ENCODE measurements around the gene MECR.

MECR gene

GRCh38 chr1:29255134-29255666, 24.5 kb upstream of the MECR start:
- DNase-seq (ENCODE audit: low read depth in 1 of 2, low spot score in 1 of 2) = no peak

DNA sequence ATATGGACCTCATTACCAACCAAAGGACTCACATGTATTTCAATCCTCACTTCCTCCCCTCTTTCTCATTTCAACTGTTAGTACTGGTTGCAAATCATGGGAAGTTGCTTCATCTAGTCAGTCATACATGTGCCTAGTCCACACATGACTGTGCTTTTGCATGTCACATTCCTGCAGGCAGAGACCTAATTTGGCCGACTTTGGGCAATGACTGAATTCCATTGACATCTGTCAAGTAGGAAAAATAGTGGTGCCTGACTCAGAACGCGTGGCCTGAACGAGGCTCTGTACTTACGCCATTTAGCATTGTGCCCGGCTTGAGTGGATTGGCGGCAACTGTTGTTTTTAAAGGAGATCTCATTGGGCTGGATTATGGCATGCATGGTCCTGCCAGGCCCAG, 23.6 kb upstream of the MECR start:
- no peak for DNase-seq (ENCODE audit: low read depth in 1 of 2, low spot score in 1 of 2)

- no peak for DNase-seq (ENCODE audit: low read depth in 1 of 2, low spot score in 1 of 2)
Observed at GRCh38 chr1:29253180-29253579, 22.4 kb upstream of the MECR start.

GRCh38 chr1:29251164-29252124, 20.7 kb upstream of the MECR start:
- DNase-seq (ENCODE audit: low read depth in 1 of 2, low spot score in 1 of 2) = no peak

DNA sequence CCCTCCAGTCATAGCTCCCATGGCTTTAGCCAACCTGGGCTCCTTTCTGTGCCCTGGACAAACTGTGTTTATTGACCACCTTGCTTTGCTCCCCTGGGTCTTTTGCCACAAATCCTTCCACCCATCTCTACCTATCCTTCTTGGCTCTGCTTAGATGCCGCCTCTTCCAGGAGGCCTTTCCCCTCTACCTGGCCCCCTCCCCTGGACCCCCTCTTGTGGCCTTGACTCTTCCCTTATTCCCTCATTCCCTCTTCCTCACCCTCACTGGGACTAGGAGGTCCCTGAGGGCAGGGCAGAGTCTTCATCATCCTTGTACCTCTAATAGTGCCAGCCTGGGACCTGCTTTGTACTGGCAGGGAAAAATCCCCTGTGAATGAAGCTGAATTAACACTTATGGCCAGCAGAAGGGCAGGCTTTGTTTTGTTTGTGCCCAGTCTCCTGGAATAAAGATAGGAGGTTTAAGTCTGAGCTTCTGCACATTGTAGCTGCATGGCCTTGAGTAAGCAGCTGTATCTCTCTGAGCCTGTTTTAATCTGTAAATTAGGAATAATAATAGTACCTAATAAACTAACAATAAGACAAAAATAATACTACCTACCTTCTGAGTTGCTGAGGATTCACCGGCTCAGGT, 19.3 kb upstream of the MECR start:
- no peak for DNase-seq (ENCODE audit: low read depth in 1 of 2, low spot score in 1 of 2)

DNA sequence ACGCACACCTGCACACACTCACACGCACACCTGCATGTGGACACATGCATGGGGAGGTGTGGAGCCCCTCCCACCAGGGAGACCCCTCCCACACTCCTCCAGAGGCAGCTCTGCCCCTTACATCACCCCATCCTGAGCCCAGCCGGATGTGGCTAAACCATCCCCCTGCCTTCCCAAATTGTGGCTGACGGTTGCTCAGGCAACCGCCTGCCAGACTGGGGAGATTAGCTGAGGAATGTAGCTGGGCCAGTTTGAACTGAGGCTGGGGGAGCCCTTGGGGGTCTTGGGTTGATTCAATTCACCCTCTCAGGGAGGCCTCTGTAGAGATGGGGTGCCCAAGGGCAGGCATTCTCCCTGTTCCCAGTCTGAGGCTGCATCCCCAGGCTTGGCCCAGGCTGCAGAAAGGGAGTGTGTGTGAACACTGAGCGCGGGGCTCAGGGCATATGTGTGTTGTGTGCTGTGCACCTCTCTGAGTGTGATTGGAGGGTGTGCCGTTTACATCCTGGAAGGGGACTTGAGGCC, 18.5 kb upstream of the MECR start:
- no peak for DNase-seq (ENCODE audit: low read depth in 1 of 2, low spot score in 1 of 2)

- no peak for DNase-seq (ENCODE audit: low read depth in 1 of 2, low spot score in 1 of 2)
Observed at GRCh38 chr1:29248409-29248808, 17.7 kb upstream of the MECR start.

DNA sequence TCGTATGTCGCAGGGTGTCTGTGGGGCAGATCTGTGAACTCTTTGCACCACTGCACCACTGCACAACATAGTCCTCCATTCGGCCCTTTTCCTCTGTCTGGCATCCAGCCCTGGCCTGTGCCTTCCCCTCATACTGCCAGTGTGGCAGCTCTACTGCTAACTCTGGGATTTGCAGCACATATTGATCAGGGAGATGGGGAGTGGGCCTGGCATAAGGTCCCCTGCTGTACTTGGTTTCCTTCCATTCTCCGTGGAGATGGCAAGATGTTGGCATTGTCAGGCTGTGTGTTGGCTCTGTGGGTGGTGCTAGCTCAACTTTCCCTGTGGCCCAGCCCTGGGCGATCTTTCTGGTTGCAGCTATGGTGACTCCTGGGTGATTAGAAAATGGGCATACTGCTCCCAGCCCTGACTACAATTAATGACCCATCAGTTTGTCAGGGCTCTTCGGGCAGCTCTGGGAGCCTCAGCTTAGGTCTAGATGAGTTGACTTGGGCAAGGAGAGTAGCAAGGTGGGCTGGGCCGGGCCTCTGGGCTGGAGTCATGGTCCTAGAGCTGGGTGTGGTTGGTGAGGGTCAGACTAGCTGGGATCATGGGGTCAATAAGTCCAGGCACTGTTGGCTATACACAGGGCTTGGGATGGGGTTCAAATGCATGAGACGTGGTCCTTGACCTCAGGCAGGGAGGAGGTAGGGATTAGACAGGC, 17.0 kb upstream of the MECR start:
- no peak for DNase-seq (ENCODE audit: low read depth in 1 of 2, low spot score in 1 of 2)

GRCh38 chr1:29247044-29247443, 16.3 kb upstream of the MECR start:
- no peak for DNase-seq (ENCODE audit: low read depth in 1 of 2, low spot score in 1 of 2)

- no peak for DNase-seq (ENCODE audit: low read depth in 1 of 2, low spot score in 1 of 2)
Observed at GRCh38 chr1:29245876-29246275, 15.1 kb upstream of the MECR start.

DNA sequence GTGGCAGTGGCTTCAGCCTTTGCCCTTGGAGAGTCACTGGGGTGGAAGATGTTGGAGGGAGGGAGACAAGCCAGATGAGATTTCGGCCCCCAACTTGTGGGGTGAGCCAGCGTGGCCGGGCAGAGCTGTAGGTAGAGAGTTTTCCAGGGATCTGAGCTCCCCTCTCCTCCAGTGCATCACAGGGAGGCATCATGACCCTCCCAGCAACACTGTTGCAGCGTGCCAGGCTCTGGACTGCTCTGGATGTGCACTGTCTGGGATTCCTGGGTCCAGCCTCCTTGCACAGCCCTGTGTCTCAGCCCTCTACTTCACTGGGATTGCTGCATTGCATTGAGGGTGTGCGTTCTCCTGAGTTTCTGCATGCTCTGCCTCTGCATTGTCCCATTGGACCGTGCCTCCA, 14.5 kb upstream of the MECR start:
- DNase-seq (ENCODE audit: low read depth in 1 of 2, low spot score in 1 of 2) = no peak

- DNase-seq (ENCODE audit: low read depth in 1 of 2, low spot score in 1 of 2) = no peak
Observed at GRCh38 chr1:29243871-29244200, 13.1 kb upstream of the MECR start.

DNA sequence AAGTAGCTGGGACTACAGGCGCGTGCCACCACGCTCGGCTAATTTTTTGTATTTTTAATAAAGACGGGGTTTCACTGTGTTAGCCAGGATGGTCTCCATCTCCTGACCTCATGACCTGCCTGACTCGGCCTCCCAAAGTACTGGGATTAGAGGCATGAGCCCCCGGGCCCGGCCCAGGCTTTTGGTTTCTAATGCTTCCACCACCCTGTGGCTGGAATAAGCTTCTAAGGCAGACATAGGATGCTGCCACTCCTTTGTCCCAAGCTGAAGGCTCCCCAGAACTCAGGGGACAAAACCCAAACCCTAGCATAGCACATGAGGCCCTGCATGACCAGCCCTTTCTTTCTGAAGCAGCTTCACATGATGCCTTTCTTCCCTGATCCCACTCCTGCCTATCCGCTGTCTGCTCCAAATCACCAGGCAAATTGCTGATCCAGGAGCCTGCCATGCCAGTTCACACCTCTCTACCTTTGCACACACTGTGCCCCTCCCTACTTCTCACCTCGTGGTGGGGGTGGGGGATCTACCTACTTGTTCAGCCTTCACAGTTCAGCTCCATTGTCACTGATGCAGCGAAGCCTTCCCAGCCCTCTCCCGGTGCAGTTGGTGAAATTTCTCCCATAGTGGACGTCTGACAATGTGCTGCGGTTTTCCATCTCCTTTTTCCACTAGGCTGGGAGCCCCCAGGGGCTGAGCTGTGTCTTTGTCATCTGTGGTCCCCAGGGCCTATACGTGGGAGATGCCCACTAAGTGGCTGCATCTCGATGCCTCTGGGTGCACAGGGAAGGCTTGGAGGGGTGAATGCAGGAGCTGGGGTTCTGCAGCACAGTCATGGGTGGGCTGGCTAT, 12.5 kb upstream of the MECR start:
- no peak for DNase-seq (ENCODE audit: low read depth in 1 of 2, low spot score in 1 of 2)

- no peak for DNase-seq (ENCODE audit: low read depth in 1 of 2, low spot score in 1 of 2)
Observed at GRCh38 chr1:29240986-29241385, 10.3 kb upstream of the MECR start.

DNA sequence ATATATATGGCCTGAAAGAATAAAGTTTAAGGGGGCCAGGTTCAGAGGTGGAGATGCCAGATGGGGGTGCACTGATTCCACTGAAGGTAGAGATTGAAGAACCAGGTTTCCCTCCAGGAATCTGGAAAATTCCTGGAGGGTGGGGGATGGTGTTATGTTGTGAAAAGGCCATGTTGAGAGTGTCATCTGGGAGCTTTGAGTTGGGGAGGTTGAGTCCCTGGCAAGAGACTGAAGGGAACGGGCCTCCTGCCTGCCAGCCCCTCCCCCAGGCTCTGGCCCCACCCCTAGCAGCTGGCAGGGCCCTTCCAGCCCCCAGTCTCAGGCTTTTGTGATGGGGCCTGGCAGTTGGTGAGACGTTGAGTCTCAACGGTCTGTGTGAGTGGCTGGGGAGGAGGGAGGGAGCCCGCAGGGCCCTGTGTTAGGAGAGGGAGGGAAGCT, 9.7 kb upstream of the MECR start:
- DNase-seq (ENCODE audit: low read depth in 1 of 2, low spot score in 1 of 2) = no peak

- DNase-seq (ENCODE audit: low read depth in 1 of 2, low spot score in 1 of 2) = no peak
Observed at GRCh38 chr1:29239142-29239541, 8.4 kb upstream of the MECR start.

GRCh38 chr1:29238620-29239002, 7.9 kb upstream of the MECR start:
- DNase-seq (ENCODE audit: low read depth in 1 of 2, low spot score in 1 of 2) = no peak

GRCh38 chr1:29237852-29238619, 7.3 kb upstream of the MECR start:
- no peak for DNase-seq (ENCODE audit: low read depth in 1 of 2, low spot score in 1 of 2)

GRCh38 chr1:29237129-29237821, 6.5 kb upstream of the MECR start:
- no peak for DNase-seq (ENCODE audit: low read depth in 1 of 2, low spot score in 1 of 2)
